HL-60 (cell line): ENCODE data around the gene SCN4A.
"Not testable (repeated sequence)": the region's sequence is repeated elsewhere in the genome, so short reads cannot be mapped to it uniquely, and the experiment has no call there.

Experiments
- DNase-seq, 2 experiments: peaks; one replicate each; pipeline ENCODE4 v3.0.0-alpha.2; 2010 to 2020; ENCODE audit warnings: low read depth in 1 of 2, low spot score in 1 of 2
- H3K27ac ChIP-seq: fragments of 250-450 bp; sonication (Bioruptor Pico); replicated peaks from 2 replicates; pipeline ENCODE4 v1.5.1; 2020; ENCODE audit warnings: mild to moderate bottlenecking, moderate library complexity
- H3K27me3 ChIP-seq: fragments of 250-450 bp; sonication (Bioruptor Pico); 2 replicates; pipeline ENCODE4 v1.5.1; 2021; ENCODE audit warnings: mild to moderate bottlenecking, moderate library complexity; ENCODE audit not compliant: insufficient read depth, poor library complexity, severe bottlenecking
- H3K4me3 ChIP-seq: replicated peaks from 2 replicates; pipeline ENCODE4 v1.5.1; 2011; ENCODE audit warnings: mild to moderate bottlenecking, control low read depth, low read length; ENCODE audit not compliant: insufficient read depth
- GABPA ChIP-seq: IDR thresholded peaks from 2 replicates; pipeline ENCODE4 v1.6.1; 2012; ENCODE audit warnings: low read depth
- POLR2AphosphoS5 ChIP-seq: IDR thresholded peaks from 2 replicates; pipeline ENCODE4 v1.6.1; 2012; ENCODE audit warnings: low read depth
- SPI1 ChIP-seq: IDR thresholded peaks from 2 replicates; pipeline ENCODE4 v1.6.1; 2012; ENCODE audit warnings: low read depth, mild to moderate bottlenecking, borderline replicate concordance
- TF ChIP-seq, protein P1 (sequence below): IDR thresholded peaks from 2 replicates; pipeline ENCODE4 v1.6.1; 2012; ENCODE audit warnings: low read depth; ENCODE audit not compliant: insufficient replicate concordance
- TF ChIP-seq, protein P2 (sequence below): IDR thresholded peaks from one replicate; pipeline ENCODE4 v1.5.1; 2011; ENCODE audit warnings: low read length, control low read depth, inconsistent platforms; ENCODE audit not compliant: insufficient read depth

SCN4A gene

DNA sequence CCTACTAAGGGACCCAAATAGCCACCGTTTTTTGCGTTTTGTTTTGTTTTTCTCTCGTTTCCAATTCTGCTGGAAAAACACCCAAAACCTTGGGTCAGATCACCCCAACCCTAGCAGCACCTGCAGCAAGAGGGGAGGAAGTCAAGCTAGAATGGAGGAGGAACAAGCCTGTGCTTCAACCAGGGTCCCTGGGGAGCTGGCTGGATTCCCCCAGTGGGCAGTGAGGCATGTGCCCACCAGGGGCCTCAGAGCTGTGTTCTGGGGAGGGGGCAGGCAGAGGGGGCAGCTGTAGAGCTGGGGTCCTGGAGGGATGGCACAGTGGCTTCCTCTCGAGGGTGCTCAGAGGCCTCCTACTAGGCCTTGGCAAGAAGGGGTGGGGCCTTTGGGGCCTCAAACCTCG, 47.1 kb downstream of the SCN4A start:
- no peaks in the 10 kb centered on the region for H3K27me3 ChIP-seq
- TF ChIP-seq SPI1 (peak; percentile 9; the same call in 1 of the 2 replicates), GABPA (no peak), POLR2AphosphoS5 (no peak)
- TF ChIP-seq, protein P1, sequence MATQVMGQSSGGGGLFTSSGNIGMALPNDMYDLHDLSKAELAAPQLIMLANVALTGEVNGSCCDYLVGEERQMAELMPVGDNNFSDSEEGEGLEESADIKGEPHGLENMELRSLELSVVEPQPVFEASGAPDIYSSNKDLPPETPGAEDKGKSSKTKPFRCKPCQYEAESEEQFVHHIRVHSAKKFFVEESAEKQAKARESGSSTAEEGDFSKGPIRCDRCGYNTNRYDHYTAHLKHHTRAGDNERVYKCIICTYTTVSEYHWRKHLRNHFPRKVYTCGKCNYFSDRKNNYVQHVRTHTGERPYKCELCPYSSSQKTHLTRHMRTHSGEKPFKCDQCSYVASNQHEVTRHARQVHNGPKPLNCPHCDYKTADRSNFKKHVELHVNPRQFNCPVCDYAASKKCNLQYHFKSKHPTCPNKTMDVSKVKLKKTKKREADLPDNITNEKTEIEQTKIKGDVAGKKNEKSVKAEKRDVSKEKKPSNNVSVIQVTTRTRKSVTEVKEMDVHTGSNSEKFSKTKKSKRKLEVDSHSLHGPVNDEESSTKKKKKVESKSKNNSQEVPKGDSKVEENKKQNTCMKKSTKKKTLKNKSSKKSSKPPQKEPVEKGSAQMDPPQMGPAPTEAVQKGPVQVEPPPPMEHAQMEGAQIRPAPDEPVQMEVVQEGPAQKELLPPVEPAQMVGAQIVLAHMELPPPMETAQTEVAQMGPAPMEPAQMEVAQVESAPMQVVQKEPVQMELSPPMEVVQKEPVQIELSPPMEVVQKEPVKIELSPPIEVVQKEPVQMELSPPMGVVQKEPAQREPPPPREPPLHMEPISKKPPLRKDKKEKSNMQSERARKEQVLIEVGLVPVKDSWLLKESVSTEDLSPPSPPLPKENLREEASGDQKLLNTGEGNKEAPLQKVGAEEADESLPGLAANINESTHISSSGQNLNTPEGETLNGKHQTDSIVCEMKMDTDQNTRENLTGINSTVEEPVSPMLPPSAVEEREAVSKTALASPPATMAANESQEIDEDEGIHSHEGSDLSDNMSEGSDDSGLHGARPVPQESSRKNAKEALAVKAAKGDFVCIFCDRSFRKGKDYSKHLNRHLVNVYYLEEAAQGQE, result no peak
- TF ChIP-seq, protein P2, sequence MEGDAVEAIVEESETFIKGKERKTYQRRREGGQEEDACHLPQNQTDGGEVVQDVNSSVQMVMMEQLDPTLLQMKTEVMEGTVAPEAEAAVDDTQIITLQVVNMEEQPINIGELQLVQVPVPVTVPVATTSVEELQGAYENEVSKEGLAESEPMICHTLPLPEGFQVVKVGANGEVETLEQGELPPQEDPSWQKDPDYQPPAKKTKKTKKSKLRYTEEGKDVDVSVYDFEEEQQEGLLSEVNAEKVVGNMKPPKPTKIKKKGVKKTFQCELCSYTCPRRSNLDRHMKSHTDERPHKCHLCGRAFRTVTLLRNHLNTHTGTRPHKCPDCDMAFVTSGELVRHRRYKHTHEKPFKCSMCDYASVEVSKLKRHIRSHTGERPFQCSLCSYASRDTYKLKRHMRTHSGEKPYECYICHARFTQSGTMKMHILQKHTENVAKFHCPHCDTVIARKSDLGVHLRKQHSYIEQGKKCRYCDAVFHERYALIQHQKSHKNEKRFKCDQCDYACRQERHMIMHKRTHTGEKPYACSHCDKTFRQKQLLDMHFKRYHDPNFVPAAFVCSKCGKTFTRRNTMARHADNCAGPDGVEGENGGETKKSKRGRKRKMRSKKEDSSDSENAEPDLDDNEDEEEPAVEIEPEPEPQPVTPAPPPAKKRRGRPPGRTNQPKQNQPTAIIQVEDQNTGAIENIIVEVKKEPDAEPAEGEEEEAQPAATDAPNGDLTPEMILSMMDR, result no peak
- no peak for DNase-seq
- H3K27ac ChIP-seq, result no peak overlapping the region
- no peak overlapping the region for H3K4me3 ChIP-seq

DNA sequence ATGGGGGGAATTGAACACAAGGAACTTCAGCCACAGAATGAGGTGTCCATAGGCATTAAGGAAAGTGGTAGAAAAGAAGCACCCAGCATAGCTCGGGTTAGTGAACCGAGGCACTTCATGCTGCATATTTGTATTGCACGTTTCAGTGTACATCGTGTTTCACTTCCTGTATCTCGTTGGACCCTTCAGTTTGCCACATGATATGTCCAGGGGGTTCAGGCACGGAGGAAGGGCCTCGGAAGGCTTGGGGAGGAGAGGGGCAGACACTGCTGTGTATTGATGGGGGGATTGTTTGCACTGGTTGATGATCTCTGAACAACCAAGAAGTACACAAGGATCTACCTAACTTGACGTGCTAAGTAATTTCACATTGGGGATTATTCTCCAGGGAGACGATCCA, 50.3 kb downstream of the SCN4A start:
- H3K27ac ChIP-seq, H3K4me3 ChIP-seq, H3K27me3 ChIP-seq, DNase-seq: not testable (repeated sequence)

DNA sequence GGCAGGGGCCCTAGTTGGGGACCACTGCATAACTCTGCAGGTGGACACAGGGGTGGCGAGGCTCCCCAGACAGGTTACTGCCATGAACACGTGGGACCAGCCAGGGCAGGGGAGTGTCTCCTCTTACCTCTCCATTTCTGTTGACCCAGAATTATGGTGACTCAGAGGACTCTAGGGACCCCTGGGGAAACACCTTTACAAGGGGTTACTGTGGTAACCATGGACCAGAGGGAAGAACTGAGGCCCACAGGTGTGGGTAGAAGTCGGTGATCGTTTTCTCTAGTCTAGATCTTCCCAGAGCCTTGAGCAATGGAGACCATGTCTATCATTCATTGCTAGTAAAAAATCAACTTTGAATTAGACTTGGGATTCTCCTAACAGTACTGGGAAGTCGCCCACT, 51.9 kb downstream of the SCN4A start:
- DNase-seq, H3K4me3 ChIP-seq, H3K27ac ChIP-seq, H3K27me3 ChIP-seq: not testable (repeated sequence)

DNA sequence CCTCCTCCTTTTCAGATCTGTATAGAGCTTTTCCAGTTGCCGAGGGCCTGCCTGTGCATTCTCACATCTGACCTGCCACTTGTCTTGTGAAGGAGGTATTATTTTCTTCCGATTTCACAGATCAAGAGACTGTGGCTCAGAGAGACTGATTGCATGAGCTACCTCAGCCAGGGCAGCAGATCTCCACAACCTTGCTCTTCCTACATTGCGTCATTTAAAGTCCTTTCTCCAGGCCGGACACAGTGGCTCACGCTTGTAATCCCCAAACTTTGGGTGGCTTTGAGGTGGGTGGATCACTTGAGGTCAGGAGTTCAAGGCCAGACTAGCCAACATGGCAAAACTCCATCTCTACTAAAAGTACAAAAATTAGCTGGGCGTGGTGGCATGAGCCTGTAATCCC, 52.7 kb downstream of the SCN4A start:
- H3K27ac ChIP-seq, H3K4me3 ChIP-seq, DNase-seq, H3K27me3 ChIP-seq: not testable (repeated sequence)

DNA sequence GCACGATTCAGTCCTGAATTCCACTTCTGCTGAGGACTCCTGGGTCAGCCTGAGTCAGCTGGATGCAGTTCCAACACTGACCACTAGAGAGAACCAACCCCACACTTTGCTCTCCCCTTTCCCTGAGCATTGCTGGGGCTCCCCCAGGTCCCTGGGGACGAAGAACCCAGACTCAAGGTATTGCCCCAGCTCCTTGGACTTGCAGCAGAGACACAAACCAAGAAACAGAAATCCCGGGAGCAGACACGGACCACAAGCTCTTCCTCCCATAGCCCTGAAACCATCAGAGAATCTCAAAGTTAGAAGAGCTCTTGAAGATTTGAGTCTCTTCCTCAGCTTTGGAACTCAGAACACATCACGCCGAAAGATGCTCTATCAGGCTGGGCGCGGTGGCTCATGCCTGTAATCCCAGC, 53.4 kb downstream of the SCN4A start:
- H3K4me3 ChIP-seq, result no peak overlapping the region
- TF ChIP-seq, protein P1, result no peak
- TF ChIP-seq GABPA (no peak), SPI1 (no peak), POLR2AphosphoS5 (no peak)
- TF ChIP-seq, protein P2, result peak; percentile 95
- no peak overlapping the region for H3K27ac ChIP-seq
- DNase-seq, result peak; percentile 36 to 69
- peaks cover 2% of the 10 kb centered on the region for H3K27me3 ChIP-seq

DNA sequence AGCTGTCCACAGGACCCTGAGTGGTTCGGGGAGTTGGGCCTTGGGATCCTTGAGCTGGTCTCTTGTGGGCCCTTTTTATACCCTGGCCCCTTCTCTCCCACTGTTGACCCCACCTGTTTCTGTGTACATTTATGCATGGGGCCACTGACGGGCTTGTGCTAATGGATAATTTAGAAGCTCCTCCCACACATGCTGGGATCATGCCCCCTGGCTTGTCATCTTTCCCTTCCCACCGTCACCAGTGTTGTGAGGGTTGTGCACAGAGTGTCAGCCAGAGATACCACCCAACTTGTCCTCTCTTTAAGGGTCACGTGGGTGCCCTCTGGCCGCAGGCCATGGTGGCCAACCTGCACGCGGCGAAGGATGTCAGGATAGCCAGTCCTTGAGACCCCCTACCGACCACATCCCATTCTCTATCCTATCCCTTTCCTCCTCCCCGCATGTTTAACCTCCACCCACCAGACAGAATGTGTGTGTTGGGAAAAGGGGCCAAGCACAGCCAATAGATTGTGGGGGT, 53.9 kb downstream of the SCN4A start, which contains the start of gene GH1:
Gene GH1 (minus strand): TSS at position 51 of the 517 bp plus-strand sequence. CDS start 63 bp downstream, outside the sequence.
- not testable (repeated sequence) for DNase-seq, H3K4me3 ChIP-seq, H3K27ac ChIP-seq, H3K27me3 ChIP-seq
